Retina (tissue), 1 donor: Measurements from ENCODE around the gene APCDD1L.

ENCODE experiments used
- DNase-seq: peaks from one replicate; pipeline ENCODE4 v3.0.0-alpha.2; 2016

APCDD1L gene

GRCh38 chr20:58463256-58463655, 51.9 kb downstream of the APCDD1L start:
- DNase-seq = no peak

GRCh38 chr20:58461899-58462298, 53.3 kb downstream of the APCDD1L start:
- DNase-seq = no peak

- no peak for DNase-seq
Measured at GRCh38 chr20:58461104-58461503, 54.1 kb downstream of the APCDD1L start.

GRCh38 chr20:58459058-58459750, 56.0 kb downstream of the APCDD1L start:
- no peak for DNase-seq

DNA sequence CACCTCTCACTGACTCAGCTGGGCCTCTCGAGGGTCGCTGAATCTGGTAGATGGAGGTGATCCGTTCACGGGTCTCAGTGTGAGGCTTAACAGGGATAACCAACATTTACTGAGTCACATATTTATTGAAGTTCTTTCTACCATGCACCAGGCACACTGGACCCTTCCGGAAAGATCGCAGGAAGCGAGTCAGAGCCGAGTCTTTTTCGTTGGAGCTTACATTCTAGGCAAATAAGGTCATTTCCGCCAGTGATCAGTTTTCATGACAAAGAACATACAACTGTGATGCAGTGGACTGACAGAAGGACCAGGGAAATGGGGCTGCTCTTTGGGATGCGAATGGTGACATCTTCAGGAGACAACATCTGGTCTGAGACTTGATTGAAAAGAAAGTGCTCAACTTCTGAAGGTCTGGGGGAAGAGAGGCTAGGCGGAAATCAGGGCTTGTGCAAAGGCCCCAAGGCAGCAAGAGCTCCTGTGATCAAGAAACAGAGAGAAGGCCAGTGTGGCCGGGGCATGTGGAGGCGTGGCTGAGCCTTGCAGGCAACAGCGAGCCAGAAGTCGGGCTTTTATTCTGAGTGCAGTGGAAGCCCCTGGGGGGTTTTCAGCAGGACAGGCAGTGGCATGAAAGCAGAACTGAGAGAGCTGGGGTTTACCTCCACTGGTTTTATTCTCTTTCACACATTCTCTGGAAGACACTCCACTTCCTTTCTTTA, 56.7 kb downstream of the APCDD1L start:
- DNase-seq = no peak

DNA sequence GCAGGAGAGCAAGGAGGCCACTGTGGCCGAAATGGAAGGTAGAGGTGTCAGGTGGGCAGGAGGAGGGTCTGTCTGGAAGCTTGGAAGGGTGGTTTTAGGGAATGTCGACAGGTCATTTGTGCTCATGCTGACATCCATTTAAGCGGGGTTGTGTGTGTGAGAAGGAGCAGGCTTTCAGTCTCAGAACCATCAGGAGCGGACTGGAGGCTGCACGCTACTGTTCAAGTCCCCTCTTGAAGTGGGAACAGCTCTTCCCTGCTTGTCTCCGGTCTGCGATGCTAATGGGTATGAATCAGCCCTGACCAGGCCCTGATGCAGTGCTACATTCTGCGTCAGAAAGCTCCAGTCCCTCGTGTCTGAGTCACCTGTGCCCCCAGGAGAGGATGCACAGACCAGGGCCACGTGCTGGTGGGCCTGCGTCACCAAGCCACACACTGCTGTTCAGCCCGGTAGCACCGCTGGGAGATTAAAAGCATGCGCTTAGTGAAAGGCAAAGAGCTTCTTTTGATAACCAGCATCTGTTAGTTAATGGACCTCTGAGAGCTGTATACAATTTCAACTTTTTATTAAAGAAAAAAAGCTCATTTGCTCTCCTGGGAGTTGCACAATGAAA, 58.0 kb downstream of the APCDD1L start:
- DNase-seq = peak; percentile 45

DNA sequence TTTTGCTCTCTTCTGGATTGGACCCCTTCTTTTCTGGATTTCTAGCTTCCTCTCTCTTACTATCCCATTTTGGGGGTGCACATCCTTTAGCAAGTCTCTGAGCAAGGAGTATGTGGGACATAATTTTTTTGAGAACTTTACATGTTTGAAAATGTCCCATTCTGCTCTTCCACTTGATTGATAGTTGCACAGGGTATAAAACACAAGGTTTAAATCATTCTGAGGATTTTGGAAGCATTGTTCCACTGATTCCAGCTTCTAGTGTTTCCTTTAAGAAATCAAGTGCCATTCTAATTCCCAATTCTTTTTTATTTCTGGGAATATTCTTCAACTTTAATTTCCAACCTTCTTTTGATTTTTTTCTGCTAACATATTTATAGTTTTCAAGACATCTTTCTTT, 60.7 kb downstream of the APCDD1L start:
- DNase-seq = no peak

DNA sequence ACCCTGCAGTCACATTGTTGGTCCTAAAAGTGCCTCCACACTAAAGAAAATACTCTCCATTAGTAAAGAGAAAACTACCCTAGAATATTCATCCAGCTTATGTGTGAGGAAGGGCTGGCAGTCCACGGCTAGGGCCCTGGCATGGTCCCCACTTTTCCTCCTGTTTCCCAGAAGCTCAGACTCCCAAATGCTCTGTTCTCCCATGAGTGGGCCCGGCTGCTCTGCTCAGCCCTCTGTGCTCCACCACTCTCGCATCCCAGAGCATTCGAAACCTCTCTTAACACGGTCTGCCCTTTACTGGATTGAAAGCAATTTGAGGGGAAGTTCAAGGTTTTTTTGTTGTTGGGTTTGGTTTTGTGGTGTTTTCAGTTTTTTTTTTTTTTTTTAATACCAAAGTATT, 61.8 kb downstream of the APCDD1L start:
- DNase-seq = no peak

DNA sequence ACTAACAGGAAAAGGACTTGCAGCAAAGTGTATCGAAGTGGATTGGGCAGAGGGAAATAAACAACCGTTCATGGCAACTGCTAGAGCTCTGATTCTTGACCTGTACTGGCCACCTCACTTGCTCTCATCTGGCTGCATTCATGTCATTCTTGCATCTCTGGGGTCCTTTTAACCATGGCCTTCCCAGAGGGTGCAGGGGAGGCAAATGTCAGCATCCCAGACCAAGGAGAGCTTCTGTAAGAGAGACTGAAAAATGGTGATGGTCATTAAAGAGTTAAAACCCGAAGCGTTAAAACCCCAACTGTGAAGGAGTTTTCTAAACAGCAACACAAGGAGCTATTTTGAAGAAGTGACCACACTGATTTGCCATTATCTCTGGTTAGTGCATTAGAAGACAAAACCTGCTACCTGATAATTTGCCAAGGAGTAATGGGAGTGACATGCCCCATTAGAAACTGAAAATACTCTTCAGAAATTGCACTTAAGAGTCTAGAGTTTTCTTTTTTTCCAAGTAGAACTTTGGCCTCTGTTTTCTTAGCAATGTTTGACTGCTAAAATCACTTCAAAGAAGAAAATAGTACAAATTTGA, 62.4 kb downstream of the APCDD1L start:
- no peak for DNase-seq

GRCh38 chr20:58450254-58450653, 64.9 kb downstream of the APCDD1L start:
- no peak for DNase-seq

GRCh38 chr20:58449681-58450221, 65.4 kb downstream of the APCDD1L start:
- no peak for DNase-seq

DNA sequence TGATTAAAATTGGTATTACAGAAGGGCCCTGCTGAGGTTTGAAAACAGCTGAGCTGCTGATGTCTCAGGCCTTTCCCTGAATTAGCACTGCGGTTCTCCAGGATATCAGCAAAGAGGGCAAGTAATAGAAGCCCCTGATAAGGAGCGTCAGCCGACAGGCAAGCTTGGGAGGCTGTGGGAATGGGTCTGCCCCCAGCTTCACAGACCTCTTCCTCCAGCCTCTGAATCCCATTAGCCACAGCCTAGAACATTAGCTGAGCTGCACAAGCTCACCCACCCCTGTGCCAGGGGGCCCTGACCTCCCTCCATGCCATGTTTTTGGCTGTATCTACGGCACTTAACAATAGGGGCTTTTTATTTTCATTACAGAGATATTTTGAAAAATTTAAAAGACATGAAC, 66.2 kb downstream of the APCDD1L start:
- no peak for DNase-seq

DNA sequence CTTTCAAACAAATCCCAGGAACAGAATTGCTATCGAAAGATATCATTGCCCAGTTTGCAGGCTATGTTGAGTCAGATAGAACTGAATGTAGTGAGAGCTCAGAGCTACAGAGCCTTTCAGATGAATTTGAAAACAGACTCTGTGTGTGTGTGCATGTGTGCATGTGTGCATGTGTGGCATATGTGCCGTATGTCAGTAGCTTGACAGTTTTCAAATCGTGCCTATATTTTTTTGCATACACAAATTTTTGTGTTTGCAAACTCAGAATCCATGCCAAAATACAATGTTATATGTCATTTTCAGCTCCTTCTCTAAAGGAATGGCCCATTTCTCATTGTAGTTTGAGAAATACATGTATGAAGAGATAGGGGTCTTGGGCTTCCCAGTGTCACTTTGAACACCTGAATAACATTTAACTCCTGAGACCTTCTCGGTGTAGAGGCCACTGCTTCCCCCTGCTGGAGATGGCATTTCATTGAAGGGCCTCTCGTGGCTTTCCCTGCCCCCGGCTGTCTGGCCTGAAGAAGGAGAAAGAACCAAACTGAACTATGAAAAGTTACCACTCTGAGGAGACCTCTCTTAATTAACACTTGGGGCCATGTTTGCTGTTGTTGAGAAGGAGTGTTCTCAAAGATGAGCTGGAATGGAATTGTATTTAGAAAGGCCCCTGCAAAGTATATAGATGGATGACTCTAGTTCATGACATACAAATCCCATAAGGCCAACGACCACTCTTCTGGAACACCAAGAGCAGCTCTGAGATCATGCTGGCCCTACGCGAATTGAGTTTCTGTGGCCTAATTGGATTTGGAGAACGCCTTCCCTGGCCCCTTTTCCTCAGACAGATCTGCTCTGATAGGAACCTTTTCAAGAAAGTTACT, 67.4 kb downstream of the APCDD1L start:
- no peak for DNase-seq

DNA sequence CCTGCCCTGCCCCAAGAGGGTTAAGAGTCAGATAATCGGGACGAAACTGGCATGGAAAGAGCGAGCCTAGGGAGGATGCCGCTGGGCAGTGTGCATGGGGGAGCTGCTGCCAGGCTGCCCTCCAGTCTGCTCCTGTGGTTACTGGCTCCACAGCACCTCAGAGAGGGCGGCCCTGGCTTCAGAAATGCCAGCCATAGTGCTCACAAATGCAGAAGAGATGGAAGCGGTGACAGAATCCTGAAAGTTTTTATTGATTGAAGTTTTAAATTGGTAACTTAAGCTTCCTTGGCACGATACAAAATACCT, 68.3 kb downstream of the APCDD1L start:
- no peak for DNase-seq

DNA sequence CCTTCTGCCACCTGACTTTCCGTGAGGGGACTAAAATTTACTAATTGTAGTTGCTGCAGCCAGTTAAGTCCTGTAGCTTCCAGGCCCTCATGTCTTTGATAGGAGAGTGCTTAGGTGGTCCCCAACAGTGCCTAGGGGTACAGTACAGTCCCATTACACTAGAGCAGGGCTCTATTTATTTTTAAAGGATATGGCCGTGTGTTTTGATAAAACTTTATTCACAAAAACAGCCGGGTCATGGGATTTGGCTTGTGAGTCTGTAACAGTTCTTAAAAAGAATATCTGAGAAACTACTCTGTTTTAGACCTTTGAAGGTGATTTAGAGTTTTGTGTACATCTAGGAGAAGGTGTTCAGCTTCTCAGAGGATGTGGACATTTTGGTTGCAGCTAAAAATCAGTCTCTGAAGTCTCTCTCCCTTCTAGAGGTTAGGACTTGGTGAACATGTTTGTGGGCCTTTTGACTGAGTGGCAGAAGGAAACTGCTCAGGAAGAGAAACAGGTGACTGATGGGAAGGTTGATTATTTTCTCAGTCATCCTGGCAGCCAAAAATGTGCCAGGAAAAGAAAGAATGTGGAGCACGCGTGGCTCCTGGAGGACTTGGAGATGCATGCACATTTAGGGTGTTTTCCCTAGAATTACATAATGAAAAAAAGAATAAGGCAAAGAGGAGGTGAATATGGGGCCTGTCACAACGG, 68.8 kb downstream of the APCDD1L start:
- no peak for DNase-seq

DNA sequence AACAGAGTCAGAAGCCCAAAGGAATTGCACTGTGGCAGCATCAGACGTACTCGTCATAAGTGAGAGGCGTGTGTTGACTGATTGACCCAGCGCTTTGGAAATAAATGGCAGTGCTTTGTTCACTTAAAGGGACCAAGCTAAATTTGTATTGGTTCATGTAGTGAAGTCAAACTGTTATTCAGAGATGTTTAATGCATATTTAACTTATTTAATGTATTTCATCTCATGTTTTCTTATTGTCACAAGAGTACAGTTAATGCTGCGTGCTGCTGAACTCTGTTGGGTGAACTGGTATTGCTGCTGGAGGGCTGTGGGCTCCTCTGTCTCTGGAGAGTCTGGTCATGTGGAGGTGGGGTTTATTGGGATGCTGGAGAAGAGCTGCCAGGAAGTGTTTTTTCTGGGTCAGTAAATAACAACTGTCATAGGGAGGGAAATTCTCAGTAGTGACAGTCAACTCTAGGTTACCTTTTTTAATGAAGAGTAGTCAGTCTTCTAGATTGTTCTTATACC, 70.4 kb downstream of the APCDD1L start:
- peak; percentile 78 for DNase-seq

GRCh38 chr20:58441723-58442122, 73.5 kb downstream of the APCDD1L start:
- DNase-seq = no peak

DNA sequence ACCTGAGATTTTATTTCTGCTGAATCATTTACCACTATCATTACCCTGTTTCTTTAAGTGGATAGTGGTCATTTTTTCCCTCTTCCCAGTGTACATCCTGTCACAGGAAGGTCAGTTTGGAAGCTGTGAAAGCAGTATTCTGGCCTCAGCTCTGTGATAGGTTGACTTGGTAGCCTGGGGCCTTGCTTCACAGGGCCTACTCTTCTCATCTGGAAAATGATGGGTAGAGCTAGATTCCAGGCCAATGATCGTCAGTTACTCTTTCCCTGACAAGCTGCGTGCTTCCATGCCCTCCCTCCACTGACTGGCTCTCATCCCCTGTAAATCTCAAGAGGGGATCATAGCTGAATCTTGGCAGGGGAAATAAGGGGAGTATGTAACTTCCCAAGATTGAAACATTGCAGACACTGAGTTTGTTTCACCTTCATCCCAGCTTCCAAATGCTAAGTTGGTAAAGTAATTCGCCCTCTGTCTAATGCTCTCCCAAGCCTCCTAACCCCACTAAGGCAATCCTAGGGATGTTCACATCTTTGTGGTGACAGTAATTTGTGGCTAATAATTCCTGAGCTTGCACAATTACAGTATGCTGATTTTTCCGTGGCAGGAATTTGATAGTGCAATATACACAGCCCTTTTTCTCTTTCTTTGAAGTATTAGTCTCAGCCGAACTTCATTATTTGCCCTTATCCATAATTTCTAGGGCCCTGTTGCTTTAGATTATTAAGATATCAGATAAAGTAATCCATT, 75.0 kb downstream of the APCDD1L start:
- no peak for DNase-seq

GRCh38 chr20:58438970-58439808, 76.0 kb downstream of the APCDD1L start:
- no peak for DNase-seq
